ENCODE results near the gene TMEM115. TPM values are rescaled to one million over a fixed set of nuclear protein-coding genes. Genes with fewer than 3 reads are reported as not detected.

The TMEM115 gene
- total and polyA plus RNA-seq, 2 of the 13 experiments (the other 11 are each of a cell fraction or from before 2014, with no cell fraction given) = 22.1 to 30.7 TPM

GRCh38 chr3:50406487-50406886, 47.2 kb upstream of the TMEM115 start:
- no peak for DNase-seq (ENCODE audit: low spot score)
- WGBS (ENCODE audit: low lambda C conversion rate) = 0% methylated on average over 1 of the region's 1 CpG
- no peak overlapping the region for H2AFZ ChIP-seq (ENCODE audit: low read length)
- POLR2A ChIA-PET = no interaction called here
- in situ Hi-C loops (cut with HindIII; ENCODE audit: extremely low pct_ligation_motif_present, low pct_unique_long_range_greater_than_20kb) = no loop called here
- CTCF ChIA-PET (ENCODE audit: low intra/inter-chr PET ratio, low total read pairs) = no interaction called here
- H3K27me3 ChIP-seq (ENCODE audit: control insufficient read depth in 1 of 2, insufficient read depth in 2 of 2, low read length in 2 of 2) = peaks cover 3% of the 10 kb centered on the region in 2 experiments; a peak in 3 of 5 replicates
- BruUV-seq (replicated peaks) = no TSS peak
- H3K27ac ChIP-seq (ENCODE audit: extremely low read length, insufficient read depth, low read length) = no peak overlapping the region
- ATAC-seq = no peak
- H3K4me1 ChIP-seq (ENCODE audit: insufficient read depth, low read length) = no peaks in the 10 kb centered on the region
- H3K4me3 ChIP-seq (replicated peaks in 1 of 3; ENCODE audit: insufficient read depth in 1 of 3, low read depth in 2 of 3, low read length in 3 of 3) = no peak overlapping the region
- H3K9ac ChIP-seq (ENCODE audit: insufficient read depth, low read depth, low read length) = no peak overlapping the region
- H3K9me3 ChIP-seq (ENCODE audit: low read length) = no peaks in the 10 kb centered on the region
- no peaks in the 10 kb centered on the region for H4K20me1 ChIP-seq (ENCODE audit: insufficient read depth, low read length)
- H3K79me2 ChIP-seq (ENCODE audit: insufficient read depth, low read length) = no peaks in the 10 kb centered on the region
- H3K36me3 ChIP-seq (replicated peaks in 1 of 2; ENCODE audit: control insufficient read depth in 1 of 2, insufficient read depth in 2 of 2, low read length in 2 of 2) = no peaks in the 10 kb centered on the region
- intact Hi-C loops (cut with micrococcal nuclease; ENCODE audit: unreplicated experiment) = no loop called here
- TF ChIP-seq KDM1A (CRISPR knock-in tag; IDR thresholded peaks at IDR 0.05) (no peak), IKZF1 (IDR thresholded peaks at IDR 0.05) (peak; percentile 82; the same call in 1 of the 2 replicates), ZNF761 (CRISPR knock-in tag; conservative IDR thresholded peaks at IDR 0.05) (no peak), RFX3 (CRISPR knock-in tag; IDR thresholded peaks at IDR 0.05) (no peak), CREB1 (IDR thresholded peaks at IDR 0.05) (peak; percentile 66; the same call in 1 of the 2 replicates), CREB1 (CRISPR knock-in tag; IDR thresholded peaks at IDR 0.05) (no peak), PHB2 (IDR thresholded peaks at IDR 0.05; ENCODE audit: partially characterized antibody) (peak; percentile 61)
- H3K4me2 ChIP-seq (ENCODE audit: low read depth, low read length) = no peak overlapping the region
- FAIRE-seq = no peak

GRCh38 chr3:50405249-50405648, 45.9 kb upstream of the TMEM115 start:
- H3K9me3 ChIP-seq (ENCODE audit: low read length) = no peaks in the 10 kb centered on the region
- CTCF ChIA-PET (ENCODE audit: low intra/inter-chr PET ratio, low total read pairs) = no interaction called here
- H3K27ac ChIP-seq (ENCODE audit: extremely low read length, insufficient read depth, low read length) = no peak overlapping the region
- no peak overlapping the region for H3K4me2 ChIP-seq (ENCODE audit: low read depth, low read length)
- H3K36me3 ChIP-seq (replicated peaks in 1 of 2; ENCODE audit: control insufficient read depth in 1 of 2, insufficient read depth in 2 of 2, low read length in 2 of 2) = no peaks in the 10 kb centered on the region
- ATAC-seq (no peak), FAIRE-seq (no peak), DNase-seq (ENCODE audit: low spot score) (peak; percentile 18)
- H3K9ac ChIP-seq (ENCODE audit: insufficient read depth, low read depth, low read length) = no peak overlapping the region
- no peak overlapping the region for H3K4me3 ChIP-seq (replicated peaks in 1 of 3; ENCODE audit: insufficient read depth in 1 of 3, low read depth in 2 of 3, low read length in 3 of 3)
- no peaks in the 10 kb centered on the region for H4K20me1 ChIP-seq (ENCODE audit: insufficient read depth, low read length)
- in situ Hi-C loops (cut with HindIII; ENCODE audit: extremely low pct_ligation_motif_present, low pct_unique_long_range_greater_than_20kb) = no loop called here
- 6% methylated on average over 3 of the region's 8 CpGs for WGBS (ENCODE audit: low lambda C conversion rate)
- H2AFZ ChIP-seq (ENCODE audit: low read length) = no peak overlapping the region
- intact Hi-C loops (cut with micrococcal nuclease; ENCODE audit: unreplicated experiment) = no loop called here
- H3K27me3 ChIP-seq (ENCODE audit: control insufficient read depth in 1 of 2, insufficient read depth in 2 of 2, low read length in 2 of 2) = peaks cover 3% of the 10 kb centered on the region in 2 experiments; a peak in 3 of 5 replicates
- BruUV-seq (replicated peaks) = no TSS peak
- POLR2A ChIA-PET = no interaction called here
- H3K79me2 ChIP-seq (ENCODE audit: insufficient read depth, low read length) = no peaks in the 10 kb centered on the region
- H3K4me1 ChIP-seq (ENCODE audit: insufficient read depth, low read length) = no peaks in the 10 kb centered on the region
- TF ChIP-seq HDAC6 (IDR thresholded peaks at IDR 0.05; ENCODE audit: low read depth, low read length) (no peak), ADNP (CRISPR knock-in tag; IDR thresholded peaks at IDR 0.05) (no peak), TSC22D2 (CRISPR knock-in tag; IDR thresholded peaks at IDR 0.05; ENCODE audit: borderline replicate concordance) (0 out of 2 replicates have a peak, but pooled peaks have one; percentile 48), ETV6 (CRISPR knock-in tag; conservative IDR thresholded peaks at IDR 0.05) (no peak), CENPX (CRISPR knock-in tag; IDR thresholded peaks at IDR 0.05) (no peak), GRHL1 (CRISPR knock-in tag; conservative IDR thresholded peaks at IDR 0.05) (no peak), ZNF546 (CRISPR knock-in tag; conservative IDR thresholded peaks at IDR 0.05) (0 out of 2 replicates have a peak, but pooled peaks have one; percentile 28), ZNF749 (CRISPR knock-in tag; IDR thresholded peaks at IDR 0.05; ENCODE audit: borderline replicate concordance) (0 out of 2 replicates have a peak, but pooled peaks have one; percentile 54), MEIS2 (CRISPR knock-in tag; IDR thresholded peaks at IDR 0.05) (peak; percentile 61; the same call in 1 of the 2 replicates), ZNF30 (CRISPR knock-in tag; IDR thresholded peaks at IDR 0.05) (no peak), ZNF691 (CRISPR knock-in tag; IDR thresholded peaks at IDR 0.05; ENCODE audit: borderline replicate concordance, low read depth) (no peak)

Measured in HepG2 (cell line).